ENCODE data around the gene HK3. TPM values are rescaled to one million over a fixed set of nuclear protein-coding genes. Genes with fewer than 3 reads are reported as not detected.

HK3 gene
- total RNA-seq, 1 experiment from 2014 or later: not detected

- DNase-seq (ENCODE audit: low read depth): no peak
These were observed 48.5 kb downstream of the HK3 start for GRCh38 chr5:176850371-176851245.

- no peak for DNase-seq (ENCODE audit: low read depth)
These were observed 49.4 kb downstream of the HK3 start for GRCh38 chr5:176849611-176850227.

- DNase-seq (ENCODE audit: low read depth): no peak
These were observed 50.5 kb downstream of the HK3 start for GRCh38 chr5:176848651-176849050.

GRCh38 chr5:176847726-176848290 lies 51.3 kb downstream of the HK3 start:
- DNase-seq (ENCODE audit: low read depth): no peak

GRCh38 chr5:176847148-176847547 lies 52.0 kb downstream of the HK3 start:
- DNase-seq (ENCODE audit: low read depth): no peak

- DNase-seq (ENCODE audit: low read depth): no peak
These were observed 52.6 kb downstream of the HK3 start for GRCh38 chr5:176846335-176847140.

GRCh38 chr5:176845392-176845713 lies 53.8 kb downstream of the HK3 start:
- DNase-seq (ENCODE audit: low read depth): no peak

- DNase-seq (ENCODE audit: low read depth): no peak
These were observed 54.3 kb downstream of the HK3 start for GRCh38 chr5:176844706-176845391.

- DNase-seq (ENCODE audit: low read depth): no peak
These were observed 54.9 kb downstream of the HK3 start for GRCh38 chr5:176844281-176844680.

- DNase-seq (ENCODE audit: low read depth): no peak
These were observed 55.5 kb downstream of the HK3 start for GRCh38 chr5:176843673-176844072.

- peak; percentile 76 for DNase-seq (ENCODE audit: low read depth)
These were observed 61.4 kb downstream of the HK3 start for GRCh38 chr5:176837707-176838115.

- no peak for DNase-seq (ENCODE audit: low read depth)
These were observed 62.1 kb downstream of the HK3 start for GRCh38 chr5:176836811-176837706.

GRCh38 chr5:176835918-176836317 lies 63.2 kb downstream of the HK3 start:
- no peak for DNase-seq (ENCODE audit: low read depth)

- no peak for DNase-seq (ENCODE audit: low read depth)
These were observed 65.9 kb downstream of the HK3 start for GRCh38 chr5:176833286-176833685.

- DNase-seq (ENCODE audit: low read depth): no peak
These were observed 67.0 kb downstream of the HK3 start for GRCh38 chr5:176832162-176832561.

- DNase-seq (ENCODE audit: low read depth): no peak
These were observed 67.7 kb downstream of the HK3 start for GRCh38 chr5:176831425-176831824.

GRCh38 chr5:176830995-176831423 lies 68.1 kb downstream of the HK3 start:
- no peak for DNase-seq (ENCODE audit: low read depth)

Data from LHCN-M2 (cell line).